22Rv1 (cell line): ENCODE measurements around the gene BBS12.

ENCODE experiments used
- H3K27ac ChIP-seq: fragments of 450-650 bp; 2 replicates; pipeline ENCODE4 v1.5.1; 2017
- CTCF ChIP-seq: fragments of 450-650 bp; IDR thresholded peaks from 2 replicates; pipeline ENCODE4 v1.5.1; 2017; ENCODE audit warnings: mild to moderate bottlenecking
- ZFX ChIP-seq: fragments of 450-650 bp; IDR thresholded peaks from 2 replicates; pipeline ENCODE4 v1.6.1; 2017; ENCODE audit warnings: antibody characterized with exemption, borderline replicate concordance

Gene BBS12

GRCh38 chr4:122712782-122713181 lies 19.7 kb upstream of the BBS12 start:
- TF ChIP-seq CTCF (no peak), ZFX (no peak)

GRCh38 chr4:122715221-122715620 lies 17.3 kb upstream of the BBS12 start:
- no peak overlapping the region for H3K27ac ChIP-seq

More at GRCh38 chr4:122712782-122713181, 19.7 kb upstream of the BBS12 start:
- no peak overlapping the region for H3K27ac ChIP-seq

GRCh38 chr4:122716825-122717448 lies 15.6 kb upstream of the BBS12 start:
- TF ChIP-seq CTCF = peak; percentile 90
- TF ChIP-seq ZFX = no peak
- no peak overlapping the region for H3K27ac ChIP-seq

More at GRCh38 chr4:122715221-122715620, 17.3 kb upstream of the BBS12 start:
- TF ChIP-seq ZFX (no peak), CTCF (no peak)

- no peak overlapping the region for H3K27ac ChIP-seq
- TF ChIP-seq ZFX = no peak
- no peak for TF ChIP-seq CTCF
These were observed 14.2 kb upstream of the BBS12 start for GRCh38 chr4:122718281-122718680.

- TF ChIP-seq CTCF = no peak
- no peak for TF ChIP-seq ZFX
- H3K27ac ChIP-seq = no peak overlapping the region
These were observed 10.2 kb upstream of the BBS12 start for GRCh38 chr4:122722256-122722655.

GRCh38 chr4:122728856-122729255 lies 3.6 kb upstream of the BBS12 start:
- TF ChIP-seq CTCF = no peak
- no peak for TF ChIP-seq ZFX
- no peak overlapping the region for H3K27ac ChIP-seq

GRCh38 chr4:122731676-122732075 lies 828 bp upstream of the BBS12 start:
- TF ChIP-seq ZFX = no peak
- no peak for TF ChIP-seq CTCF
- H3K27ac ChIP-seq = no peak overlapping the region
